ENCODE results near the gene DCDC2C.

The DCDC2C gene

GRCh38 chr2:3682811-3683210 lies 20.6 kb upstream of the DCDC2C start:
- no peak overlapping the region for H3K4me3 Mint-ChIP-seq
- H3K27me3 Mint-ChIP-seq = peaks cover 4% of the 10 kb centered on the region
- H3K9me3 Mint-ChIP-seq (ENCODE audit: low read depth) = no peaks in the 10 kb centered on the region
- H3K27ac Mint-ChIP-seq = no peak overlapping the region
- no peaks in the 10 kb centered on the region for H3K4me1 Mint-ChIP-seq (ENCODE audit: low read depth)
- H3K36me3 Mint-ChIP-seq = no peaks in the 10 kb centered on the region

- H3K4me3 Mint-ChIP-seq = no peak overlapping the region
- H3K9me3 Mint-ChIP-seq (ENCODE audit: low read depth) = peaks cover 6% of the 10 kb centered on the region
- peaks cover 7% of the 10 kb centered on the region for H3K27me3 Mint-ChIP-seq
- H3K27ac Mint-ChIP-seq = no peak overlapping the region
- no peaks in the 10 kb centered on the region for H3K36me3 Mint-ChIP-seq
- no peaks in the 10 kb centered on the region for H3K4me1 Mint-ChIP-seq (ENCODE audit: low read depth)
These were observed 19.5 kb upstream of the DCDC2C start for GRCh38 chr2:3683748-3684454.

GRCh38 chr2:3689998-3690748 lies 13.2 kb upstream of the DCDC2C start:
- Mint-ChIP-seq H3K27me3 (peaks cover 16% of the 10 kb centered on the region), H3K4me1 (ENCODE audit: low read depth) (no peaks in the 10 kb centered on the region), H3K36me3 (no peaks in the 10 kb centered on the region), H3K4me3 (no peak overlapping the region), H3K27ac (no peak overlapping the region), H3K9me3 (ENCODE audit: low read depth) (peaks cover 24% of the 10 kb centered on the region)

- Mint-ChIP-seq H3K27me3 (peaks cover 19% of the 10 kb centered on the region), H3K36me3 (no peaks in the 10 kb centered on the region), H3K27ac (no peak overlapping the region), H3K4me1 (ENCODE audit: low read depth) (no peaks in the 10 kb centered on the region), H3K4me3 (no peak overlapping the region), H3K9me3 (ENCODE audit: low read depth) (peaks cover 24% of the 10 kb centered on the region)
These were observed 11.0 kb upstream of the DCDC2C start for GRCh38 chr2:3692375-3692774.

GRCh38 chr2:3696545-3696944 lies 6.8 kb upstream of the DCDC2C start:
- Mint-ChIP-seq H3K36me3 (no peaks in the 10 kb centered on the region), H3K27ac (no peak overlapping the region), H3K9me3 (ENCODE audit: low read depth) (peaks cover 7% of the 10 kb centered on the region), H3K4me3 (no peak overlapping the region), H3K4me1 (ENCODE audit: low read depth) (no peaks in the 10 kb centered on the region), H3K27me3 (peaks cover 29% of the 10 kb centered on the region)

- Mint-ChIP-seq H3K4me1 (ENCODE audit: low read depth) (peaks cover 2% of the 10 kb centered on the region), H3K27ac (no peak overlapping the region)
These were observed 2.3 kb upstream of the DCDC2C start for GRCh38 chr2:3701071-3701470.

GRCh38 chr2:3703757-3704355 lies 481 bp downstream of the DCDC2C start:
- H3K9me3 Mint-ChIP-seq (ENCODE audit: low read depth) = no peaks in the 10 kb centered on the region
- H3K36me3 Mint-ChIP-seq = no peaks in the 10 kb centered on the region

More at GRCh38 chr2:3701071-3701470, 2.3 kb upstream of the DCDC2C start:
- no peaks in the 10 kb centered on the region for H3K36me3 Mint-ChIP-seq
- no peak overlapping the region for H3K4me3 Mint-ChIP-seq
- H3K27me3 Mint-ChIP-seq = peaks cover 42% of the 10 kb centered on the region
- H3K9me3 Mint-ChIP-seq (ENCODE audit: low read depth) = no peaks in the 10 kb centered on the region

GRCh38 chr2:3704692-3705091 lies 1.3 kb downstream of the DCDC2C start:
- H3K36me3 Mint-ChIP-seq = no peaks in the 10 kb centered on the region
- no peaks in the 10 kb centered on the region for H3K9me3 Mint-ChIP-seq (ENCODE audit: low read depth)
- peaks cover 2% of the 10 kb centered on the region for H3K4me1 Mint-ChIP-seq (ENCODE audit: low read depth)
- H3K27me3 Mint-ChIP-seq = peaks cover 35% of the 10 kb centered on the region
- H3K27ac Mint-ChIP-seq = no peak overlapping the region
- no peak overlapping the region for H3K4me3 Mint-ChIP-seq

More at GRCh38 chr2:3703757-3704355, 481 bp downstream of the DCDC2C start:
- H3K4me1 Mint-ChIP-seq (ENCODE audit: low read depth) = peaks cover 2% of the 10 kb centered on the region
- peaks cover 42% of the 10 kb centered on the region for H3K27me3 Mint-ChIP-seq
- no peak overlapping the region for H3K4me3 Mint-ChIP-seq
- H3K27ac Mint-ChIP-seq = no peak overlapping the region

- H3K9me3 Mint-ChIP-seq (ENCODE audit: low read depth) = no peaks in the 10 kb centered on the region
- no peak overlapping the region for H3K4me3 Mint-ChIP-seq
- no peak overlapping the region for H3K27ac Mint-ChIP-seq
- no peaks in the 10 kb centered on the region for H3K36me3 Mint-ChIP-seq
- H3K27me3 Mint-ChIP-seq = peaks cover 27% of the 10 kb centered on the region
- H3K4me1 Mint-ChIP-seq (ENCODE audit: low read depth) = peaks cover 2% of the 10 kb centered on the region
These were observed 2.4 kb downstream of the DCDC2C start for GRCh38 chr2:3705782-3706181.

GRCh38 chr2:3706892-3707291 lies 3.5 kb downstream of the DCDC2C start:
- H3K4me3 Mint-ChIP-seq = no peak overlapping the region
- no peaks in the 10 kb centered on the region for H3K36me3 Mint-ChIP-seq
- H3K27me3 Mint-ChIP-seq = peaks cover 20% of the 10 kb centered on the region
- H3K27ac Mint-ChIP-seq = no peak overlapping the region
- H3K4me1 Mint-ChIP-seq (ENCODE audit: low read depth) = peaks cover 2% of the 10 kb centered on the region
- H3K9me3 Mint-ChIP-seq (ENCODE audit: low read depth) = no peaks in the 10 kb centered on the region

GRCh38 chr2:3708576-3708975 lies 5.2 kb downstream of the DCDC2C start:
- Mint-ChIP-seq H3K9me3 (ENCODE audit: low read depth) (no peaks in the 10 kb centered on the region), H3K4me1 (ENCODE audit: low read depth) (peaks cover 2% of the 10 kb centered on the region), H3K27me3 (peaks cover 13% of the 10 kb centered on the region), H3K36me3 (no peaks in the 10 kb centered on the region), H3K27ac (no peak overlapping the region), H3K4me3 (no peak overlapping the region)

- Mint-ChIP-seq H3K9me3 (ENCODE audit: low read depth) (no peaks in the 10 kb centered on the region), H3K27me3 (peaks cover 13% of the 10 kb centered on the region), H3K4me3 (no peak overlapping the region), H3K27ac (no peak overlapping the region), H3K4me1 (ENCODE audit: low read depth) (peaks cover 2% of the 10 kb centered on the region), H3K36me3 (no peaks in the 10 kb centered on the region)
These were observed 5.8 kb downstream of the DCDC2C start for GRCh38 chr2:3709225-3709624.

GRCh38 chr2:3712424-3712823 lies 9.0 kb downstream of the DCDC2C start:
- Mint-ChIP-seq H3K27me3 (peaks cover 3% of the 10 kb centered on the region), H3K4me3 (no peak overlapping the region), H3K27ac (no peak overlapping the region), H3K36me3 (no peaks in the 10 kb centered on the region), H3K9me3 (ENCODE audit: low read depth) (no peaks in the 10 kb centered on the region), H3K4me1 (ENCODE audit: low read depth) (no peaks in the 10 kb centered on the region)

GRCh38 chr2:3712831-3713503 lies 9.6 kb downstream of the DCDC2C start:
- peaks cover 3% of the 10 kb centered on the region for H3K27me3 Mint-ChIP-seq
- H3K4me1 Mint-ChIP-seq (ENCODE audit: low read depth) = no peaks in the 10 kb centered on the region
- H3K27ac Mint-ChIP-seq = no peak overlapping the region
- H3K36me3 Mint-ChIP-seq = no peaks in the 10 kb centered on the region
- H3K9me3 Mint-ChIP-seq (ENCODE audit: low read depth) = no peaks in the 10 kb centered on the region
- no peak overlapping the region for H3K4me3 Mint-ChIP-seq

- Mint-ChIP-seq H3K27ac (no peak overlapping the region), H3K36me3 (no peaks in the 10 kb centered on the region), H3K27me3 (no peaks in the 10 kb centered on the region), H3K4me1 (ENCODE audit: low read depth) (no peaks in the 10 kb centered on the region), H3K4me3 (no peak overlapping the region), H3K9me3 (ENCODE audit: low read depth) (peaks cover 4% of the 10 kb centered on the region)
These were observed 15.3 kb downstream of the DCDC2C start for GRCh38 chr2:3718679-3719078.
